ENCODE results near the gene RARB.

Gene RARB

DNA sequence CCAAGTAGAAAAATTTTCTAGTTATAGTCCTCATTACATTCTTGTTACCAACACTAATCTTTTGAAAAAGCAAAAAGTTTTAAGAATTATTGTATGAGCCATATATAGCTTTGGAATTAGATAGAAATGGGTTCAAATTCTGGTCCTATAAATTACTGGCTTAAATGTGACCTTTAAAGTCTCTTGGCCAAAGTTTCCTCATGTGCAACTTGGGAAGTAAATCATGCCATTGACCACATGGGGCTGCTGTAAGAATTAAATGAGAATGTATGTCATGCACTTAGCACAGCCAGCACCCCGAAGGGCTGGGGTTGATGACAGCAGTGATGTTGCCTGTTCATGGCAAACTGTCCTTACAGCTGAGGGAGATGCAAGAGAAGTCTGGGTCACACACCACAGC, 128.4 kb downstream of the RARB start:
- no peak for DNase-seq

DNA sequence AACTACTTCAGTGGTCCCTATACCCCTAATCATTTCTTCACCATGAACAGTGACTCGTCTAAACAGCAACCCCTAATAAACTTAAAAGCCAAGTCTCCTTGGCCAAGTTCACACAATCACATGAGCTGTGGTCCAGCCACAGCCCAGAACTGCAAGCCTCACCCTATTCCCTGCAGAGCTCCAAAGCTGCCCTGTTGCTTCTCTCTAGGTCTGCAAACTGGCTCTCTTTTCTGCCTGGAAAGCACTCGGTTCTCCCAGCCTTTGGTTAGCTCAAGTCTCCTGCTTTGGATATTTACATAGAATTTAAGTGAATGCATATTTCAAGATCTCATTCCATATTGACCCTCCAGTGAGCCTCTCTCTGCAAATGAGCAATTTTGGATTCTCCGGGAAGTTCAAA, 129.6 kb downstream of the RARB start:
- no peak for DNase-seq

DNA sequence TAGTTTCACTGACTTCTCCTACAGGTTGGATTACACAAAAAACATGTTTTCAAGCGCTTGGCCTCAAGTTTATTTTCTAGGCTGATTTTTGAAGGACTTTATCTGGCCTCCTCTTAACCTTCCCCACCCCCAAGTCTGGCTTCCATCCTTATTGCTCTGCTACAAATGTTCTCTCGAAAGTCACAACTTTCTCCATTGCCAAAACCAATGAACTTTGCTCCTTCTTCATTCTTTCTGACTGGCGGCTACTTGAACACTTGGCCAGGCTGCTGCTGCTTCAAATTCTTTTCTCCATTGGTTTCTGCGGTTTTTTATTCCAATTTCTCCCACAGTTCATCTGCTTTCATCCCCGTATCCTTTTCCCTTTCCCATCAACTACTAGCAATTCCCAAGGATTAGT, 130.1 kb downstream of the RARB start:
- no peak for DNase-seq

DNA sequence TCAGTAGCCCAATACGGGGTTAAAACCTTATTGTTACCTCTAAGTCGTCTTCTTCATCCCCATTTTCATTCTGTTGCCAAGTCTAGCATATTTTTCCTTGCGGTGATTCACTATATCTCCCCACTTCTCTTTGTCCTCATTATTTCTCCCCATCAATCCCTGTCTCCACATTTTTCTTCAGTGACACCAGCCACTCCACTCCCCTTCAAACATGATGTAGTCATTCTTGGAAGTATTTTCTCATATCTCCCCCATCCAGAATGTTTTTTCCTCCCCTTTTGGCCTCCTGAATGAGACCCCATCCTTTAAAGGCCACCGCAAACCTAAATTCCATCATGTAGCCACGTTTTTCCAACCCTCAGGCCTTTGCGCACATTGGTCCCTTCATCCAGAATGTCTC, 130.7 kb downstream of the RARB start:
- DNase-seq, result no peak

DNA sequence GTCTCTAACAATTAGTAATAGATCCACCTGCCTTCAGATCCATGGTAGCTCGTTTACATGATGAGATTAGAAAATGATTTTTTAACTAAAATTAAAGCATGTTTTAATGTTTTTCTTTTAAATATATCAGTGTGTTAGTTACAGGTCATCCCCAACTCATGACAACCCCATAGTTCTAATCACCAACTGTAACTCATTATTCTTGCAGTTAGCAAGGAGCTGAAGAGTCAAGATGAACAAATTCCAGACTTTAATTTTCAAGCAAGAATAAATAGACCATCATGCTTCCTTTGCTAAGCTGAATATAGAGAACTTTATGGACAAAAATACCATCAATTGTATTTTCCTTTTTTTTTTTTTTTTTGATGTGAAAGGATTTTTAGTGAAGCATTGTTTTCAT, 135.5 kb downstream of the RARB start:
- DNase-seq, result no peak

DNA sequence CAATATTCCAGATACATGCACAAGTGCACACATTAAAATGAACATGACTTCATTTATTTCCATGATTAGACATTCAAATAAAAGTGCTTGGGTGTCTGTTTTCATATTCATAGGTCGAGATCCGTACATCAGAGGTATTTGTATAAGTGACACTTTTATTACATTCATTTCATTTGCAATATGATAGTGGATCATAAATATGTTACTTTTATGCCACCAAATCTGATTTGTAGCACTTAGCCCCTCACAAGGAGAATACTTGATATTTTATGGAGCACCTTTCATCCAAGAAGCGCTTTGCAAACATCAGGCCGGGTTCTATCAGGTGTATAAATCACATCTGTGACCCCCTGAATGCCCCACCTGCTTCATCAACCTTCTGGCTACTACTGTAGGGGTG, 136.0 kb downstream of the RARB start:
- DNase-seq, result no peak

DNA sequence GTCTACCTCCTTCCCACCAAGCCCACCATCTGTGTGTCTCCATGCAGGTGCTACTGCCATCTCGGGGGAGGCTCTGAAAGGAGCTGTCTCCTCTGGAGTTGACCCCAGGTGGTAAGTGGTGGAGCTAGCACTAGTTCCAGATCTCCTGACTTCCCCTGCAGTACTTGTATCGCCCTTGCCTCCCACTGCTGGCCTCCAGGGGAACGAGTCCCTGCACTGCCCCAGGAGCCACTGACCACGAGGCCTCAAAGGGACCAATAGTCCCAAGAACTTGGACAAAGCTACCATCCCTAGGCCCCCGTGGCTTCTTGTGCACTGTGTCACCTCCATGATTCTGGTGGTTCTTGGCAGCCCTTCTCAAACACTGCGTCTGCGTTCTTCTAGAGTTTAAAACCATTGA, 137.7 kb downstream of the RARB start:
- DNase-seq, result no peak

DNA sequence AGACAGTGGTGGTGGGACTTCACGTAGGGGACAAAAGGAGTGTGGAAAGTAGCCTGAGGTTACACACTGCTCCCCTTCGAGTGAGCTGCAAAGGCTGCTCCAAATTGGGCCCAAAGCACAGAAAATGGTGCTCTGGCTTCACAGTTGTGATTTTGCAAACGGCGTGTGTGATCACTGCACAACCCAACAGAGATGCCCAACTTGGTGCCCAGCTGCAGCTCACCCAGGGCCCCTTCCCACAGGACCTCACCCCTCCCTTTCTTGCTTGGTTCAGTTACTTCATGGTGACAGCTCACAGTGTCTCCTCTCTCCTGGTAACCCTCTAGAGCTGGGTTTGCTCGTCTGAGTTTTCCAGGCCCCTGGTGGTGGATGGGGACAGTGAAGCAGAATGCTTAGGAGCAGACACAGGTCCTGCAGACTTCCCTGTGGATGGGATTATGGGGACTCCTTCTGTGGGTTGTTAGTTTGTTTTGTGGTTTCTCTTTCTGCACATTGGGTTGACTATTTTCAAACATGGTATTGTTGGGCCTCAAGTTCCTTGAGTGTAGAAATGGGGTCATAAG, 138.4 kb downstream of the RARB start:
- DNase-seq, result no peak

DNA sequence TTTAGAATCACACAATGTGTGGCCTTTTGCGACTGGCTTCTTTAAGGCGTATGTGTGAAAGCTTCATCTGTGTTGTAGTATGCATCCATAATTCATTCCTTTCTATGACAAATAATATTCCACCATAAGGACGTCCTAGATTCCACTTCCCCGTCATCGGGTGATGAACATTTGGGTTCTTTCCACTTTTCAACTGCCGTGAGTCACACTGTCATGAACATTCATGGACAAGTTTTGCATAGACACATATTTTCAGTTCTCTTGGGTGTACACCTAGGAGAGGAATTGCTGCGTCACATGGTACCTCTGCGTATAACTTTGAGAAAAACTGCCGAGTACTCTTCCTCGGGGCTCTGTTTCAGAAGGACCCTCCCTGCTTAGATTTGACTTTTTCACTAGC, 139.3 kb downstream of the RARB start:
- no peak for DNase-seq

DNA sequence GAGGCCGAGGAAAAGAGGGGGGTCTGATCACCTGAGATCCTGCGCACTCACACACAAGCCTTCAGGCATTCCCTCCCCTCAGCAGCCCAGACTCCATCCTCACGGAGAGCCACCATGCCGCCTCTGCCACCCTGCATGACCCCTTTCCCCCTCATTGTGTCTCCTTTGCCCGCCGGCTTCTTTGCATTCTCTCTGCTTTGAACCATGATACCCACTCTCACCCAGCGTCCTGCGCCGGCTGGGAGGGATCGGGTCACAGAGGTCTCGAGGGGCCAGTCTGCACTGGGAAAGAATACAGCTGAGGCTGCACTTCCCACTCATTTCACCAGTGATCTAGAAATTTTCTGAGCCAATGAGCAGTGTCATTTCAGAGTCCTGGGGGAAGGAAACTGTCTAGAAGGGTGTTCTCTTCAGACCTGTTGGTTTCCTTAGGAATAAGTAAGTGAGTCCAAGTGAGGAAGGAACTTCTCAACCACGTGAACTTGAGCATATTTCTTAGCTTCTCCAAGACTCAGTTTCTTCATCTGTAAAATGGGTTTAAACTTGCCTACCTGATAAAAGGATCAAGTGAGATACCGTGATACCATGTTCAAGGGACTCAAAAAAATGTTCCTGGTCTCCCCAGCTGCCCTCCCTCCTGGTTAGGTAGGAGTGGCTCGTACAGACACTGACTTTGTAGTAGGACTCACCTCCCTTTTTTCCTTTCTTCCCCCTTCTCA, 139.9 kb downstream of the RARB start:
- no peak for DNase-seq

DNA sequence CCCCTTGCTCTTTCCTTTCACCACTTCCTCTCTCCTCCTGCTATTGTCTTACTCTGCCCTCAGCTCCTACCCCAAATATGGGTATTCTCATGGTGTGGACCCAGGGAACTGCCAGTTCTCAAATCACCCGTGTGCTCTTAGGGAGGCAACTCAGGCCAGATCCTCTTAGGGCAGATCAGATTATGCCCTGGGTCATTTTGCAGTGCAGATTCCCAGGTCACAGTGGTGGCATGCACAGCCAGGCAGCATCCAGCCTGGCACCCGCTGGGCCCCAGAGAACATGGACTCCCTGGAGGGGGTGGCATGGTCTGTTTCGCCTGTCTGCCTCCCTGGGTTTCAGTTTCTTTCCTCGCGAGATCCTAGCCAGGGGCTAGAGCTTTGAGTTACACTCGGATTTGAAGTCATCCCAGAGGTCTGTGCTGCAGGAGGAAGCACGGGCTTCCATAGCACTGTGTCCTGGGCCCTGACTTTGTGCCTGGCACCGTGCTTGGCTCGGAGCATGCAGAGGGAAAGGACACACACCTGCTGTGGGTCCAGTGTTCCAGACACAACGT, 140.5 kb downstream of the RARB start:
- DNase-seq, result no peak

DNA sequence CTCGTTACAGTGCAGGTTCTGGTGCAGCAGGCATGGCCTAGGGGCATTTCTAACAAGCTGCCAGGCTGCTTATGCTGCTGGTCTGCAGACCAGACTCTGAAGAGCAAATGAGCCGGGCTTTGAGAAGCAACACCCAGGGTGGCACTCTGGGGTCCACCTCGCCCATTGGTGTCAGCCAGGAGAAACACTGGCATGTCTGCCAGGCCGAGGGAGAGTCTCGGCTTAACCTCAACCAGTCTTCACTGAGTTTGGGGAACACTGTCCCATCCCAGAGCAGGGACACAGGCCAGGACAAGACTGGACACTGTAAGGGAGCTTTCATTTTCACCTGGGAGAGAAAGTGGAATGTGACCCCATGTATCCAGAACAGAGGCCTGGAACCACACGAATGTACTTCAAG, 143.2 kb downstream of the RARB start:
- DNase-seq, result no peak

DNA sequence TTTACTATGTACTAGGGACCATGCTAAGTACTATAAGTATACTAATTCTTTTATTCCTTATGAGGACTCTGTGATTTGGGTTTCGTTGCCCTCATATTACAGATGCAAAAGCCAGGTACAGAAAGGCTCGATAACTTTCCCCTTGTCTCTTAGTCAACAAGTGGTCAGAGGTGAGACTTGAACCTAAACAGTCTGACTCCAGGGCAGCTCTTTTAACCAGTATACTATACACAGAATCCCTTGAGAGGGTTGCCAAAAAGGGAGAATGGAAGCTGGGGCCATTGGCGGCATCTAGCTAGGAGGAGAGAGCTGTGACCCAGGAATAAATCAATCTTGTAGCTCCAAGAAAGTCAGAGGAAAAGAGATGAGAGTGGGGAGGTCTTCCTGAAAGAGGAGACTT, 144.3 kb downstream of the RARB start:
- DNase-seq, result no peak

DNA sequence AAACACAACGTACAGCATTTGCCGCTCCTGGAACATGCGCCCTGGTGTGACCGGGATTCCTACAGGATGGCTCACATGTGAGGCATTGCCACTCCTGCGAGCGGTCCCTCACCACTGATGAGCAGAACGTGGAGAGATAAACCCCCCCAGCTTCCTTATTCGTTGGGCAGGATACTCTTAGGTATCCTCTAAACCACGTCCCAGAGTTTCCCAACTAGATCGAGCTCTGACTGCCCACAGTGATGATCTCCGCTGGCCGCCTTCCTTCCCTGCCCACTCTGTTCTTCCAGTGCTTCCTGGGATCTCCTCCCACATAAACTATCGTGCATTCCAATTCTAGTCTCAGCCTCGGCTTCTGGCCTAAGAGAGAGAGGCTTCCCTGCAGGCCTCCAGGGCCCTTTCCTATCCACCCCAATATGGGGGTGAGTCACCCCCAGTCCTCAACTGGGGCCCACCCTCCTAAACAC, 144.9 kb downstream of the RARB start:
- no peak for DNase-seq

DNA sequence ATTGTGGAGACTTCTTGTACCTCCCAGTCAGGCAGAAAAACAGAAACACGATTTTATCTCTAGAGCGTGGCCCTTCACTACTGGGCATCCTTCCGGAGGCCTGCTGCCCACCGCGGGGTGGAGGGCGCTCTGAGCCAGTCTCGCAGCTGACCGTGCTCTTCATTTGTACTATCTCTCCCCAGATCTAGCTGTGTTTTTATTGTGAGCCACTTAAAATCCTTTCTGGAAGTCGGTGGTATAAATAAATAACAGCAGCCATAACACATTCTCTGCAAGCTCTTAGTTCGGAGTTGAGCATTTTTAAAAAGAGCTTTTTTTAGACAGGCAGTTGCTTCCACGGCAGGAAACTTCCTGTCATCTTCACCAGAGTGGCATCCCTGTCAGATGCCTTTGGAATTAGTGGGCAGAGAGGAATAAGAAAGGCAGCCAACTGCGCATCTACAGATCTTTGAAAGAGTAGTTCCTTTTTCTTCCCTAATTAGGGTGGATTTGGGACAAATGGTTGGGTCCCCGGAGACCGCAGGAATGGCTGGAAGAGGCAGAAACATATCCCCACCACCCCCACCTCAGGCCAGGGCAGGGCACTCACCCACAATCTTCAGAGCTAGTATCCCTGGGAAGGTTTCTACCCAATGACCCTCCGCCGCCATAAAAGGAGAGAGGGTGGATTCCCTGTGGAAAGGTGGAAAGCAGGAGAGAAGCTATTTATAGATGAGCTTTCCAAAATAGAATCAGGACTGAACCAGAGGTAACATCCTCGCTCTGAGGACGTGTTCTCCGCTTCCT, 145.5 kb downstream of the RARB start:
- DNase-seq, result no peak

DNA sequence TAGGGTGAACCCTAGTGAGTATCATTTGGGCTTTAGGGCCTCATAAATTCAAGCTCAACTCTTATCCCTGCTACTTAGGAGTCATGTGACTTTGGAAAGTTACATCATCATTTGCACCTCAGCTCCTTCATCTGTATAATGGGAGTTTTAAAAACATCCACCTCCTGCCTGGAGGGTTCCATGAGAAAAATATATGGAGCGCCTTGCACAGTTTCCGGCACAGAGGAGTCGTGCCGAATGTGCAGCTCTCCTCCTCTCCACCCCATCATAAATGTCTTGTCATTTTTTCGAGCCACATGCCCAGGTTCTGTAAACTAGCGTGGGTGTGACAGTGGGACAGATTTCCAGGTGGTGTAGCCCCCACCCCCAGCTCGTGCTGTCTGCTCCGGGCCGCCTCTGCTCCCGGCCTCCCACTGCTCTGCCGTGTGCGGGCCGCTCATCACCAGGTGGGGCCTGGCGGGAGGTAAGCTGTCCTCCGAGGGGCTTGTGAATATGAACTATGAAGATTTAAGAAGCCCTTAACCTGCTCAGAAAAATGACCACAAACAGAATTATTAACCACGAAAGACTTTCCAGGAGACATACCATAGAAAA, 146.2 kb downstream of the RARB start:
- DNase-seq, result no peak

DNA sequence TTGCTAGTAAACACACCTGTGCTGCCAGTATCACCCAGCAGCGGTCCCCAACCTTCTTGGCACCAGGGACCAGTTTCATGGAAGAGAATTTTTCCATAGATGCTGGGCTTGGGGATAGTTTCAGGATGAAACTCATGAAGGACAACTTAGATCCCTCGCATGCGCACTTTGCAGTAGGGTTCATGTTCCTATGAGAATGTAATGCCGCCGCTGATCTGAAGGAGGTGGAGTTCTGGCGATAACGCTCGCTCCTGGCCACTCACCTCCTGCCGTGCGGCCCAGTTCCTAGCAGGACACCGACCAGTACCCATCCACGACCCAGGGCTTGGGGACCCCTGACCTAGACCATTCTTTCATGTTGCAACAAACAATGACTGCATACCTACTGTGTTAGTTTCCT, 146.9 kb downstream of the RARB start:
- no peak for DNase-seq

DNA sequence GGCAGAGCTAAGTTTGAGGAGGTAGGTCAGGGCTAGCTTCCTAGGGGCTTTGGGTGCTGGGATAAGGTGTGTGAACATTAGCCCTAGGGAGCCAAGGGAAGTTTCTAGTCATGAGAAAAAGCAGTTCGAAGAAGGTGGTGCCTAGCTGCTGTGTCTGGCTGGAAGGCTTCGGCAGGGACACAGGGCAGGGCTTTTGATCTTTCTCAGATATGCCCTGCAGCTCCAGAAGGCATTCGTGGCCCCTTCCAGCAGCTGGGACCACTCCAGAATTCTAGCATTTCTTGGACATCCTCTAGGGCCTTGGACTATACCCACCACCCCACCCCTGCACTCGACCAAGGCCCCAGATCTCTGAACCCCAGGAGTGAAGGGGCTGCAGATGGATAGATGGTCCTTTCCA, 148.1 kb downstream of the RARB start:
- no peak for DNase-seq

DNA sequence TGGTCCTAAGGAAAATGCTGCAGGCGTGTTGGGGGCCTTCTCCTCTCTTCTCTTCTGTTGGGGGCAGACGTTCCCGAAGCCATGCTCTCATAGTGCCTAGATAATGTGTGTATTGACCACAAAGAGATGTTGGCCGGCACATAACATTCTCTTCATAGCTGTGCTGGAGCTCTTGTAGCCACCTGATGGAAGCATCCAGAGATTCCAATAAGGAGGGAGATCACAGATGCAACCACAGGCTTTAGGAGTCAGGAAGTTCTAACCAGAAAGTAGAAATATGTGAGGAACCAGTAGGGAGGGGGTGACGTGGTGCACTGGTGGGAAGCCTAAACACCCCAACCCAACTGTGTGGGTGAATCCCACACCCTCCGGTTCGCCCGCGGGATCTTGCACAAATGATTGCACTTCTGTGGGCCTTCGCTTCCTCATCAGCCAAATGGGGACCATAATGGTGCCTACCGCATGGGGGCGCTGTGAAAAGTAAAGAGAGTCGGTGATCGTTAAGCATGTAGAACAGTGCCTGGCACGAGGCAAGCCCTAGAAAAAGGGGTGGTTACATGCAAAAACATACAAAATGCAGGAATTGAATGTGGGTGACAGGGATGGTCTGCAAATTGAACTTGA, 148.9 kb downstream of the RARB start:
- DNase-seq, result no peak

DNA sequence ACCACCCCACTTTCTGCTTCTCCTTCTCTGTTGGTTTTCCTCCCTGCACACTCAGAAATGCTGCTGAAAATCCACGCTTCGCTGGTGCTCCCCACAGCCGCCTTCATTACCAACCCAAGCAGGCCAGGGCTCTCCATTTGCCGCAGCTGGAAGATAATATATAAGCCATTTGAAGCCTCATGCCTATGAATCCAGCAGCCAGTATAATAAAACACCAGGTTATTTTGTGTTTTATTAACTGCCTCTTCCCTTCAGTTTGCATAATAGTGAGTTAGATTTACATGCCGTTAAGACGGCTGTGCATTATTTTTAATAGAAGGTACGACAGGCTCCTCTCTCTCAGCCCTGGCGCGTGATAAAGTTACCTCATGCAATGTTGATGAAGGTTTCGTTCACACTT, 150.0 kb downstream of the RARB start:
- no peak for DNase-seq

DNA sequence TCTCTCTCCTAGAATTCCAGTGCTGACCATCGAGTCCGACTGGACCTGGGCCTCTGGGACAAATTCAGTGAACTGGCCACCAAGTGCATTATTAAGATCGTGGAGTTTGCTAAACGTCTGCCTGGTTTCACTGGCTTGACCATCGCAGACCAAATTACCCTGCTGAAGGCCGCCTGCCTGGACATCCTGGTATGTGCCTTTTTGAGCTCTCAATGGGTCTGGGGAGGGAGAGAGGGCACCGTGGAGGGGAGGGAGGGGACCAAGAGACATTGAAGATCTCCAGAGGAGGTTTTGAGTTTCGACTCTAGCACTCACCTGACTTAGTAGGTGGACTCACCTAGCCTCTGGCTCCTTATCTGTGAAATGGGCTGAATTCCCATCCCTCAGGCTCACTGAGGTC, 152.5 kb downstream of the RARB start:
- no peak for DNase-seq

DNA sequence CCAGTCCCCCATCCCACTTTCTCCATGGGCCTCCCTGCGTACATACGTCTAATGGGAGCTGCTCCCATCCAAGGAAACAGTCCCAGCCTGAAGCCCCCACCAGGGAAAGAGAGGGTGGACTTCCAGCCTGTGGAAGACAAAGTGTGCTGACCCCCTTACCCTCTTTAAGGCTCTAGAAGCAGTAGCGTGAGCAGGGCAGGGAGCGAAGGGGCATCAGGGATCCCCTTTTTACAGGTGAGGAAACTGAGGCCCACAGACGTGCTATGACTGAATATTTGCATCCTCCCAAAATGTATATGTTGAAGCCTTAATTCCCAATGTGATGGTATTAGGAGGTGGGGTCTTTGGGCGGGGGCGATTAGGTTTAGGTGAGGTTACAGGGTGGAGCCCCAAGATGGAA, 153.3 kb downstream of the RARB start:
- DNase-seq, result no peak

DNA sequence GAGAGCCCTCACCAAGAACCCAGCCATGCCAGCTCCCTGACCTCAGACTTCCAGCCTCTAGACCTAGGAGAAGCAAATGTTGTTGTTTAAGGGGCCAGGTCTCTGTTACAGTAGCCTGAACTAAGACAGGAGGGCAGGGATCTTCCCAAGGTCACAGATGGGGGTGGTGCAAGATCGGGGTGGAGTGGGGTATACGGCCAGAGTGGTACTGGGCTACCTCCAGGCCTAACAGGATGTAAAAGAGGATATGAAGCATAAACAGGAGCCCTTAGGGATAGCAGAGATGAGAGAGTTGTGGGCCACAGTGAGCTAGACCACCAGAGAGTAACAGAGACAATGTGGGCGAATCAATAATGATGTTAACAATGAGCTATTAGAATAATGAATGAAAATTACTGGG, 153.8 kb downstream of the RARB start:
- no peak for DNase-seq
